CD4-positive, alpha-beta T cell treated with Interleukin-15 for 1 hour (primary cell): ENCODE results near the gene PARPBP.
A peak's percentile ranks its signal among the peaks of the same experiment; 100 is the strongest.
"Not testable (repeated sequence)": the region's sequence is repeated elsewhere in the genome, so short reads cannot be mapped to it uniquely, and the experiment has no call there.

Experiments used
- DNase-seq: peaks from one replicate; pipeline ENCODE4 v3.0.0-alpha.2; 2020

The PARPBP gene, protein sequence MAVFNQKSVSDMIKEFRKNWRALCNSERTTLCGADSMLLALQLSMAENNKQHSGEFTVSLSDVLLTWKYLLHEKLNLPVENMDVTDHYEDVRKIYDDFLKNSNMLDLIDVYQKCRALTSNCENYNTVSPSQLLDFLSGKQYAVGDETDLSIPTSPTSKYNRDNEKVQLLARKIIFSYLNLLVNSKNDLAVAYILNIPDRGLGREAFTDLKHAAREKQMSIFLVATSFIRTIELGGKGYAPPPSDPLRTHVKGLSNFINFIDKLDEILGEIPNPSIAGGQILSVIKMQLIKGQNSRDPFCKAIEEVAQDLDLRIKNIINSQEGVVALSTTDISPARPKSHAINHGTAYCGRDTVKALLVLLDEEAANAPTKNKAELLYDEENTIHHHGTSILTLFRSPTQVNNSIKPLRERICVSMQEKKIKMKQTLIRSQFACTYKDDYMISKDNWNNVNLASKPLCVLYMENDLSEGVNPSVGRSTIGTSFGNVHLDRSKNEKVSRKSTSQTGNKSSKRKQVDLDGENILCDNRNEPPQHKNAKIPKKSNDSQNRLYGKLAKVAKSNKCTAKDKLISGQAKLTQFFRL

DNA sequence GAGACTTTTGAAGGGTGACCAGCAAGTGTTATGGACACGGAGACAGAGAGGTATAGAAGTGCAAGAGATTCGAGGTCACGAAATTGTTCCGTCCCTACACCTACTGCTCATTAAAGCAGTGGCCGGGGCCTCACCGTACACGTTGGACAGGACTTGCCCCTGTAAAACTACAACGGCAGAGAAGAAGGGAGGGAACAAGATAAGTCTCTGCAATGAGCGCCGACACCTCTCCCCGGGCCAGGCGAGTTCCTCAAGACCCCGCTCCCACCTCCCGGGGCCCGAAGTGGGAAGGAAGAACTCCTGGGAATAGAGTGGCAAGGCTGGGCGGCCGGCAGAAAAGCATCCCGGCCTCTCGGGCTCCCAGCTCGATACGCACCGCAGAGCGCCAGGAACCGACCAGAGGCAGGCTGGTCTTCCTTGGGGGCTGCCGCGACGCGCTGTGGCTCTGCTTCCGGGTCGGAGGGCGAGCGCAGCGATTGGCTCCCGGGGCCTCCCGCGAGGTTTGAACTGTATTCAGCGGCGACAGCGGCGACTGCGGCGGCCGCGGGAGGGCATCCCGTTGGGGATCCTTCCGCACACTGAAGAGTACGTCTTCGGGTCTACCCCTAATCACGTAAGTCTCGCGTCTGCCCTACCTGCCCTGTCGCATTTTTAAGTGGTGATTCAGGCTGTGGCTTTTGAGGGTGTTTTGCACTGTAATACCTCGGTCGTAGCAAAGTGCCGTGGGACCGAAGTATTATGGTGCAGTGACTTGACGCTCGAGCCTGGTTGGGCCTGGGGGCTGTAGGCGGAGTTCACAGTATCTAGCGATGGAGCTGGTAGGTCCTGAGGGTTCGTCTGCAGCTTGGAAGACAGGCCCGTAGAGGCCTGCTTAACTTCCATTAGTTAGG lies at the start of gene PARPBP, which contains the start of gene NUP37:
TSS of gene PARPBP (plus strand) at position 510 of the 890 bp plus-strand sequence. CDS start 3,706 bp downstream, outside the sequence.
TSS of gene NUP37 (minus strand) at position 441 of the 890 bp plus-strand sequence. CDS start 1,596 bp downstream, outside the sequence.
- DNase-seq: peak; percentile 89

- not testable (repeated sequence) for DNase-seq
Observed at GRCh38 chr12:102072092-102072491, 47.9 kb upstream of the PARPBP start.

GRCh38 chr12:102080842-102081241 lies 39.1 kb upstream of the PARPBP start:
- DNase-seq: no peak

DNA sequence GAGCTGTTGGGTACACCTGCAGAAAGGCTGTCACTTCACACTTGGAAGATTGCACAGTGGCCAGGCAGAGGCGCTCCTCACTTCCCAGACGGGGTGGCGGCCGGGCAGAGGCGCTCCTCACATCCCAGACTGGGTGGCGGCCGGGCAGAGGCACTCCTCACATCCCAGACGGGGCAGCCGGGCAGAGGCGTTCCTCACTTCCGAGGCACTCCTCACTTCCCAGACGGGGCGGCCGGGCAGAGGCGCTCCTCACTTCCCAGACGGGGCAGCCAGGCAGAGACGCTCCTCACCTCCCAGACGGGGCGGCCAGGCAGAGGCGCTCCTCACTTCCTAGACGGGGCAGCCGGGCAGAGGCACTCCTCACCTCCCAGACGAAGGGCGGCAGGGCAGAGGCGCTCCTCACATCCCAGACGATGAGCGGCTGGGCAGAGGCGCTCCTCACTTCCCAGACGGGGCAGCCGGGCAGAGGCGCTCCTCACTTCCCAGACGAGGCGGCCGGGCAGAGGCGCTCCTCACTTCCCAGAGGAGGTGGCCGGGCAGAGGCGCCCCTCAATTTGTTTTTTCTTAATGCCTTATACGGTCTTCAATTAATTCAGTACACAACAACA lies 30.7 kb upstream of the PARPBP start:
- not testable (repeated sequence) for DNase-seq

DNA sequence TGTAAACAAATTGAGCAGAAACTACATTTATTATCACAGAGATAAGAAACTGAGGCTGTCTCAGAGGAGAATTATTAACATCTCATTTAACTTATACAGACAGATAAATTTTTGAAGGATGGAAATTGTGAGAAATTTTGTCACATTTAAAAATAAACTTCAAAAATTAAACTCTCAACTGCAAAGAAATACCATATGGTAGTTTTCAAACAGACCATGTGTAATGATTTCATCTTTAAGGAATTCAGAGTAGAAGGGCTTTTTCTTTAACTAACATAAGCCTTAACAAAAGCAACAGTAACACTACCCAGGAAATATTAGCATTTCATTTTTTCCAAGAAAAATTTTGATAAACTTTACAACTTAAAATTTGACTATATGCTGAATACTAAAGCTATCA lies 26.7 kb upstream of the PARPBP start:
- DNase-seq: no peak

- no peak for DNase-seq
Observed at GRCh38 chr12:102095677-102096263, 24.2 kb upstream of the PARPBP start.

DNA sequence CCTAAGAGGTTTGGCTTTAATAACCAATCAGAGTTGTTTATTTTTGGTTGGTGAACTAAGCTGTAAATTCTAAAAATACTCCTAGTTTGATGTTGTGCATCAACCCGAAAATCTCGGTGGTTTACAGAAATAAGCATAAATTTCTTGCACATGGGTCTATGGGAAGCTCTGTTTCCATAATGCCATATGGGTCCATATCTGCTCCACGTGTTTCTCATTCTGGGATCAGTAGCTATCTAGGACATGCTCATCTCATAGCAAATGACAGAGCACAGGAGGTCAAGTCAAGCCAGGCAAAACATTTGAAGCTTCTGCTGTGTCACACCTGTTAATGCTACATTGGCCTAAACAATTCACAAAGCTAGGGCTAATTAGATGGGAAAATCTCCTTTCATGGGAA lies 23.1 kb upstream of the PARPBP start:
- DNase-seq: no peak

DNA sequence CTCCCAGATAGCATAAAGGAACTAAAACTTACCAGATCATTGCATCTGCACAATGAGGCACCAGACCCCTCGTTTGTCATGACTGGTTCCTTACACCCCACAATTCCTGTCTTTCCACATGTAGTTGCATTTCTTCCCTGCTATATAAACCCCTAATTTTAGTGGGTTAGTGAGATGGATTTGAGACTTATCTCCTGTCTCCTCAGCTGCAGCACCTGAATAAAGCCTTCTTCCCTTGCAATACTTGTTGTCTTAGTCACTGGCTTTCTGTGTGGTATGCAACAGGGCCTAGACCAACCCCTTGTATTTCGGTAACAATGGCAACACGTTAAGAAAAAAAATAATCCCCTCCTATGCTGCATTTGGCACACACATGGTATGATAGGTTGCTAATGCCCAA lies 13.1 kb upstream of the PARPBP start:
- DNase-seq: no peak

- no peak for DNase-seq
Observed at GRCh38 chr12:102107970-102108369, 12.0 kb upstream of the PARPBP start.

DNA sequence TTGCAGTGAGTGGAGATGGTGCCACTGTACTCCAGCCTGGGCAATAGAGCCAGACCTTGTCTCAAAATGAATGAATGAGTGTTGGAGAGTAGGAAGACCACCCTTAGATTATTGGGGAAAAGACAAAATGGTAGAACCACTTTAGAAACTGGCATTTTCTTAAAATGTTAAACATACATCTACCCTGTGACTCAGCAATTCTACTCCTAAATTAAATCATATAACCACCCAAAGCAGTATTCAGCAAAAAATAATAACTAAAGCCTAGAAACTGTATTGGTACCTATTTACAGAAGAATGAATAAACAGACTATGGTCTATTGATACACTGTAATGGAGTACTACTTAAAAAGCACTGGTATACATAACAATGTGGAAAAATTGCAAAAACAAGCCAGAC lies 9.2 kb upstream of the PARPBP start:
- DNase-seq: no peak

DNA sequence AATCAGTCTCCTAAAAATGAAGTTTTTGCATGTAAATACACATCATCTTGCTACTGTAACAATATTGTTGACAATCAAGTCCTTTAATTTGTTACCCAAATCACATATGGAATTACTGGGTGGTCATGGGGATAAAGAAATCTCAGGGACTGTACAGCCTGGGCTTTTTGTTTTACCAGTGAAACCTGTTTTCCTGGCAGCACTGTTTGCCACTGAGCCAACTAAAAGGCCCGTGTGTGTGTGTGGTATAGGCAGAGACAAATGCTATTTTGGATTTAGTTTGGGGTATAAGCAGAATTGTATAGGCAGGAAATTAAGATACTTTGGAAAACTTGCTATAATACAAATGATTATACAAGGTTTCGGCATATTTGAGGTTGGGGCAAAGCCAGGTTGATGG lies 5.8 kb upstream of the PARPBP start:
- no peak for DNase-seq

GRCh38 chr12:102116392-102116791 lies 3.6 kb upstream of the PARPBP start:
- no peak for DNase-seq

- DNase-seq: no peak
Observed at GRCh38 chr12:102118874-102119273, 1.1 kb upstream of the PARPBP start.

GRCh38 chr12:102120564-102120873 lies 536 bp downstream of the PARPBP start:
- no peak for DNase-seq

DNA sequence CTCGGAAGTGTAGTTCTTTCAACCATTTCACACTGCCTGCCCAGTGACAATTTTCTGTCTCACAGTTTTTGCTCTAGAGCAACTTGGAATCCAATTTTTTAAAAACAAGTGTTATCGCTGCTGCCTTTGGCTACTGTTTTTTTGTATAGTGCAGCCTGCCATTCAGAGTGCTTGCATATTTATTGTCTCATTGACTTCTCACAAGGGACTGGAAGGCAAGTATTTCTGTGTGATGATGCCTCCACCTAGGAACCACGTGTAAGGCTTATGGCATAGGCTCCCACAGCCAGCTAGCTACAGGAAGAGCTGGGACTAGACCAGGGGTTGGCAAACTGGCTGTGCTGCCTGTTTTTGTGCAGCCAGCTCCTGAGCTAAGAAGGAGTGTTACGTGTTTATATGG lies 903 bp downstream of the PARPBP start:
- DNase-seq: no peak

- DNase-seq: not testable (repeated sequence)
Observed at GRCh38 chr12:102121328-102121727, 1.3 kb downstream of the PARPBP start.

GRCh38 chr12:102130720-102131119 lies 10.7 kb downstream of the PARPBP start:
- DNase-seq: not testable (repeated sequence)

DNA sequence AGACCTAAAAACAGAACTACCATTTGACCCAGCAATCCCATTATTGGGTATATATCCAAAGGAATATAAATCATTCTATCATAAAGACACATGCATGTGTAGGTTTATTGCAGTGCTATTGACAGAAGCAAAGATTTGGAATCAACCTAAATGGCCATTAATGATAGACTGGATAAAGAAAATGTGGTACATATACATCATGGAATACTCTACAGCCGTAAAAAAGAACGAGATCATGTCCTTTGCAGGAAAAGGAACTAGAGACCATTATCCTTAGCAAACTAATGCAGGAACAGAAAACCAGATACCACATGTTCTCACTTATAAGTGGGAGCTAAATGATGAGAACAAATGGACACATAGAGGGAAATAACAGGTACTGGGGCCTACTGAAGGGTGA lies 11.5 kb downstream of the PARPBP start:
- DNase-seq: not testable (repeated sequence)

- not testable (repeated sequence) for DNase-seq
Observed at GRCh38 chr12:102137619-102138018, 17.6 kb downstream of the PARPBP start.

- DNase-seq: not testable (repeated sequence)
Observed at GRCh38 chr12:102142866-102143373, 22.9 kb downstream of the PARPBP start.

GRCh38 chr12:102144221-102144620 lies 24.2 kb downstream of the PARPBP start:
- no peak for DNase-seq

- not testable (repeated sequence) for DNase-seq
Observed at GRCh38 chr12:102147062-102147587, 27.1 kb downstream of the PARPBP start.
